ENCODE results near the gene GPRIN1. TPM values are rescaled to one million over a fixed set of nuclear protein-coding genes. Genes with fewer than 3 reads are reported as not detected.

The GPRIN1 gene
- total RNA-seq, 4 donors from 2014 or later = 1.6 to 9.7 (median 3.6) TPM

GRCh38 chr5:176561259-176561658 is 48.7 kb downstream of the GPRIN1 start:
- no peak for TF ChIP-seq POLR2A (IDR thresholded peaks at IDR 0.05)
- no peak for TF ChIP-seq POLR2AphosphoS5 (IDR thresholded peaks at IDR 0.05)
- no peak for TF ChIP-seq EP300 (IDR thresholded peaks at IDR 0.05; ENCODE audit: low read depth)
- TF ChIP-seq CTCF (IDR thresholded peaks at IDR 0.05) = no peak
- DNase-seq = peak; percentile 54
- H3K9me3 ChIP-seq = no peaks in the 10 kb centered on the region
- intact Hi-C loops (cut with DNase I; ENCODE audit: low total_unique reads) = no loop called here
- 75 to 97% methylated on average over 2 to 3 of the region's 3 CpGs for WGBS, 2 donors (ENCODE audit: low coverage in 1 of 2)
- H3K27me3 ChIP-seq = no peaks in the 10 kb centered on the region
- H3K27ac ChIP-seq = no peak overlapping the region
- H3K4me1 ChIP-seq = no peaks in the 10 kb centered on the region
- in situ Hi-C loops (cut with MboI; ENCODE audit: low pct_ligation_motif_present in 1 of 4, low pct_unique_long_range_greater_than_20kb in 1 of 4, low sequenced_read_pairs in 3 of 4) = no loop called here
- H3K36me3 ChIP-seq = no peaks in the 10 kb centered on the region
- H3K4me3 ChIP-seq = no peak overlapping the region

GRCh38 chr5:176560364-176560763 is 49.6 kb downstream of the GPRIN1 start:
- TF ChIP-seq EP300 (IDR thresholded peaks at IDR 0.05; ENCODE audit: low read depth) (no peak), POLR2AphosphoS5 (IDR thresholded peaks at IDR 0.05) (no peak), CTCF (IDR thresholded peaks at IDR 0.05) (no peak), POLR2A (IDR thresholded peaks at IDR 0.05) (no peak)
- Histone ChIP-seq H3K36me3 (no peaks in the 10 kb centered on the region), H3K9me3 (no peaks in the 10 kb centered on the region), H3K4me3 (no peak overlapping the region), H3K27me3 (no peaks in the 10 kb centered on the region), H3K27ac (no peak overlapping the region), H3K4me1 (no peaks in the 10 kb centered on the region)
- intact Hi-C loops (cut with DNase I; ENCODE audit: low total_unique reads) (no loop called here), in situ Hi-C loops (cut with MboI; ENCODE audit: low pct_ligation_motif_present in 1 of 4, low pct_unique_long_range_greater_than_20kb in 1 of 4, low sequenced_read_pairs in 3 of 4) (no loop called here)
- 52 to 75% methylated on average over 3 to 8 of the region's 8 CpGs for WGBS, 2 donors (ENCODE audit: low coverage in 1 of 2)
- DNase-seq = no peak

GRCh38 chr5:176559683-176560082 is 50.3 kb downstream of the GPRIN1 start:
- Histone ChIP-seq H3K27ac (no peak overlapping the region), H3K36me3 (no peaks in the 10 kb centered on the region), H3K4me1 (no peaks in the 10 kb centered on the region), H3K4me3 (no peak overlapping the region), H3K9me3 (no peaks in the 10 kb centered on the region), H3K27me3 (no peaks in the 10 kb centered on the region)
- TF ChIP-seq POLR2A (IDR thresholded peaks at IDR 0.05) (no peak), POLR2AphosphoS5 (IDR thresholded peaks at IDR 0.05) (no peak), CTCF (IDR thresholded peaks at IDR 0.05) (no peak), EP300 (IDR thresholded peaks at IDR 0.05; ENCODE audit: low read depth) (no peak)
- intact Hi-C loops (cut with DNase I; ENCODE audit: low total_unique reads) (no loop called here), in situ Hi-C loops (cut with MboI; ENCODE audit: low pct_ligation_motif_present in 1 of 4, low pct_unique_long_range_greater_than_20kb in 1 of 4, low sequenced_read_pairs in 3 of 4) (no loop called here)
- DNase-seq = no peak
- 40 to 58% methylated on average over 2 to 5 of the region's 5 CpGs for WGBS, 2 donors (ENCODE audit: low coverage in 1 of 2)

GRCh38 chr5:176557846-176558245 is 52.1 kb downstream of the GPRIN1 start:
- DNase-seq = no peak
- in situ Hi-C loops (cut with MboI; ENCODE audit: low pct_ligation_motif_present in 1 of 4, low pct_unique_long_range_greater_than_20kb in 1 of 4, low sequenced_read_pairs in 3 of 4) = no loop called here
- Histone ChIP-seq H3K4me3 (no peak overlapping the region), H3K27ac (no peak overlapping the region), H3K4me1 (peaks cover 0 to 4% (median 0%) of the 10 kb centered on the region in 4 donors), H3K9me3 (no peaks in the 10 kb centered on the region), H3K36me3 (no peaks in the 10 kb centered on the region), H3K27me3 (no peaks in the 10 kb centered on the region)
- 96 to 98% methylated on average over 8 to 13 of the region's 13 CpGs for WGBS, 2 donors (ENCODE audit: low coverage in 1 of 2)
- TF ChIP-seq CTCF (IDR thresholded peaks at IDR 0.05) = no peak
- TF ChIP-seq POLR2A (IDR thresholded peaks at IDR 0.05) = no peak
- no peak for TF ChIP-seq POLR2AphosphoS5 (IDR thresholded peaks at IDR 0.05)
- no peak for TF ChIP-seq EP300 (IDR thresholded peaks at IDR 0.05; ENCODE audit: low read depth)
- intact Hi-C loops (cut with DNase I; ENCODE audit: low total_unique reads) = no loop called here

Measured in transverse colon (tissue), 4 donors.